ENCODE measurements around the gene COPE.

DNA sequence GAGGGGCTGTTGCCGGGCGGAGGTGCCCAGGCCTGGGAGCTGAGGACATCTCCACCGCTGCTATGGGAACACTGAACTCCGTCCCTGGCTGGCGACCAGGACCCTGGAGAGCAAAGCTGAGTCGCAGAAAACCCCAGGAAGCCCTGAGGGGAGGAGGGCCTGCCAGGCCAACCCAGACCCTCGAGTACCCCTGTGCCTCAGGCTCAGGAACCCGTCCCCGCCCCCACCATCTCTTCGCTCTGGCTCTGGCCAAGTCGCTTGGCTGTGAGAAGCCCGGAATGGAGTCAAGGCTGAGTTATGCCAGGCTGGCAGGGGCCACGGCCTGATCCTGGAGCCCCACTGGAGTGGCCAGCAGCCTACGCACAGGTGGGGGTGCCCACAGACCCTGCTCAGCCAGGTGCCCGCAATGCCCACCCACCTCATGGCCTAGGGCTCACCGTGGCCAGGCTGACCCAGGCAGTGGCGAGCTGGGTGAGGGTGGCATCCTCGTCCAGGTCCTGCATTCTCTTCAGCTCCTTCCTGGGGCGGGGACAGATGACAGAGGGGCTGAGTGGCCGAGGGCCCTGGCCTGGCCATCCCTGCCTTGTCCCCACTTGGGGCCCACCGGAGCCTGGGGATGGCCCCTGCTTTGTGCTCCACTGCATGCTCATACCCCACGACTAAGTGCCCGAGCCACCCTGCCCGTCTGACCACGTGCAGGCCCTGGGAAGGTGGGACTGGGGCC is 14.7 kb downstream of the COPE start:
- TF ChIP-seq, protein P1, sequence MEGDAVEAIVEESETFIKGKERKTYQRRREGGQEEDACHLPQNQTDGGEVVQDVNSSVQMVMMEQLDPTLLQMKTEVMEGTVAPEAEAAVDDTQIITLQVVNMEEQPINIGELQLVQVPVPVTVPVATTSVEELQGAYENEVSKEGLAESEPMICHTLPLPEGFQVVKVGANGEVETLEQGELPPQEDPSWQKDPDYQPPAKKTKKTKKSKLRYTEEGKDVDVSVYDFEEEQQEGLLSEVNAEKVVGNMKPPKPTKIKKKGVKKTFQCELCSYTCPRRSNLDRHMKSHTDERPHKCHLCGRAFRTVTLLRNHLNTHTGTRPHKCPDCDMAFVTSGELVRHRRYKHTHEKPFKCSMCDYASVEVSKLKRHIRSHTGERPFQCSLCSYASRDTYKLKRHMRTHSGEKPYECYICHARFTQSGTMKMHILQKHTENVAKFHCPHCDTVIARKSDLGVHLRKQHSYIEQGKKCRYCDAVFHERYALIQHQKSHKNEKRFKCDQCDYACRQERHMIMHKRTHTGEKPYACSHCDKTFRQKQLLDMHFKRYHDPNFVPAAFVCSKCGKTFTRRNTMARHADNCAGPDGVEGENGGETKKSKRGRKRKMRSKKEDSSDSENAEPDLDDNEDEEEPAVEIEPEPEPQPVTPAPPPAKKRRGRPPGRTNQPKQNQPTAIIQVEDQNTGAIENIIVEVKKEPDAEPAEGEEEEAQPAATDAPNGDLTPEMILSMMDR (IDR thresholded peaks at IDR 0.05): no peak
- TF ChIP-seq POLR2A (IDR thresholded peaks at IDR 0.05): no peak
